GM12891 (cell line): ENCODE data around the gene SGPP1.

Source experiments
- POLR2A ChIP-seq: IDR thresholded peaks from 2 replicates; pipeline ENCODE4 v1.6.1; 2011; ENCODE audit warnings: low read depth, low read length, control low read depth
- POLR2AphosphoS5 ChIP-seq: IDR thresholded peaks from 2 replicates; pipeline ENCODE4 v1.6.1; 2011; ENCODE audit warnings: low read depth, low read length, control low read depth
- POU2F2 ChIP-seq: IDR thresholded peaks from 2 replicates; pipeline ENCODE4 v1.6.1; 2011; ENCODE audit warnings: low read depth, mild to moderate bottlenecking, control low read depth, low read length, moderate library complexity
- SPI1 ChIP-seq: IDR thresholded peaks from 2 replicates; pipeline ENCODE4 v1.6.1; 2011; ENCODE audit warnings: low read depth, low read length, control low read depth
- TAF1 ChIP-seq: IDR thresholded peaks from 2 replicates; pipeline ENCODE4 v1.6.1; 2011; ENCODE audit warnings: low read depth, low read length, control low read depth

- no peak for TF ChIP-seq POLR2A
- TF ChIP-seq SPI1, result no peak
- no peak for TF ChIP-seq TAF1
- no peak for TF ChIP-seq POLR2AphosphoS5
- TF ChIP-seq POU2F2, result no peak
Observed at GRCh38 chr14:63685401-63685800, 42.5 kb downstream of the SGPP1 start.
